GM12873 (cell line): ENCODE data around the gene CHMP4B.

ENCODE experiments used
- CTCF ChIP-seq: IDR thresholded peaks from 2 replicates; pipeline ENCODE4 v1.5.1; 2012; ENCODE audit warnings: low read depth, mild to moderate bottlenecking, moderate library complexity, low read length, control low read depth; ENCODE audit not compliant: insufficient read depth; ENCODE audit errors: missing control alignments

CHMP4B gene

DNA sequence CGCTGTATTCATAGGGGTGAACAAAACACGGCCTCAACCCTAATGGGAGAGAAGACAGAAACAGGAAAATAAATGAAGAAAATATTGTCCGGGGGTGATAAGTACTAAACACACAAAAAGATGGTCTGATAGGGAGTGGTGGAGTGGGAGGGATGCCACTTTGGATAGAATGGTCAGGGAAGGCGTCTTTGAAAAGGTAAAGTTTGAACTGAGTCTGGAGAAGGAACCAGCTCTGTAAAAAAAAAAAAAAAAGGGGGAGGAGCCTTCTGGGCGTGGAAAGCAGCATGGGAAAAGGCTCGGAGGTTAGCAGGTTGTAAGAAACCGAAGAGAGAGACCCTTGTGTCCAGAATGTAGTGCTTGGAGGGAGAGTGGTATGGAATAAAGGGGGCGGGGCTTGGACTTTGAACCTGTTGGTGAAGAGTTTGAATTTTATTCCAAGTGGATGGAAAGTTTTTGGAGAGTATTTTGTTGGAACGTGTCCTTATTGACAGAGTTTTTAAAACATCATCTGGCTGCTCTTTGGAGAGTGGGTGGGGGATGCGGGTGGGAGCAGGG is 1.8 kb downstream of the CHMP4B start:
- no peak for TF ChIP-seq CTCF

- no peak for TF ChIP-seq CTCF
Measured at GRCh38 chr20:33814238-33814712, 3.1 kb downstream of the CHMP4B start.

GRCh38 chr20:33815671-33816070 is 4.5 kb downstream of the CHMP4B start:
- TF ChIP-seq CTCF = no peak

DNA sequence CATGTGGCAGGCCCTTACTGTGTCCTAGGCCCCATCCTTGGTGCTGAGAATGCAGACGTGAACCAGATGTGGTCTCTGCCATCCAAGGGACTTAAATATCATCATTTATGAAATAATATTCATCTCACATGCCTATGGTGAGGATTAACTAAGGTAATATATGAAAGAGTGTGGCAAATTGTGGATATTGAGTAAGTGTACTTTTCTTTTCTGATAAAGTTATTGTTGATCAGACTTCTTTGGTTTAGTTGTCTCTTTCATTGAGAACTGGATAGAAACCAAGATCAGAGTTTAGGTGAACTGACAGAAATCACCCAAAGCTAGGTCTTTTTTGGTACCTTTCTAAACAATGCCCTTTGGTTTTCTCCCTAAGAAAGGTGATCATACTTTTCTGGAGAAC is 5.0 kb downstream of the CHMP4B start:
- no peak for TF ChIP-seq CTCF

- TF ChIP-seq CTCF = no peak
Measured at GRCh38 chr20:33817411-33817810, 6.3 kb downstream of the CHMP4B start.

DNA sequence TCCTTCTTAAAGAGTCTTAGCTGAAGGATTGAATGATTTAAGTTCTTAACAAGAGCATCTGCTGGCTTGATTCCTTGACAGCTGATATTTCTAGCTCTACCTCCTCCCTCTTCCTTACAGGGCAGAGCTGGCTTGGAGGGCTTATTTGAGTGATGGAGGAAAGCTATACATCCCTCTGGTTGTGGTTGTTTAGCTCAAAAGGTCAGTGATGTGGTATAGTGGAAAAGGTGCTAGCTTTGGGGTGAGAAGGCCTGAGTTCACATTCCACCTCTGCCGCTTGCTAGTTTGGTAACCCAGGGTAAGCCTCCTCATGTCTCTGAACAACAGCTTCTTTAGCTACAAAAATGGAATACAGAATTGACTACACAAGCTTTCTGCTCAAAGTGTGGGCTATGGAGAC is 8.3 kb downstream of the CHMP4B start:
- TF ChIP-seq CTCF = no peak

DNA sequence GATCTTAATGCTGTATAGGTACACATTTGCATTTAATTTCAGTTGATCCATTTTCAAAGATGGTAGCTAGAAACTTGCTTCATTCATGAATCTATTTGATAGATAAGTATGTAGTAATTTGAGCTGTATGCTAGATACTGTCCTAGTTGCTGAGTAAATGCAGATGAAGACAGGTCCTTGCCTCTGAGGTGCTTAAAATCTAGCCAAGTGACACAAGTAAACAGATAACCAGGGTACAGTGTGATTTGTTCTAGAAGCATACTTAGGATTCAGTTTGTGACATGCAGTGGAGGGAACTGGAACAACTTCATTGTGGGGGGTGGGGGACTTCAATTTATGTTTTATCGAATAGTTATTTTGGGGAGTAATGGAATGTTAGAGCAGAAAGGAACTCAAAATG is 9.2 kb downstream of the CHMP4B start:
- TF ChIP-seq CTCF = no peak

DNA sequence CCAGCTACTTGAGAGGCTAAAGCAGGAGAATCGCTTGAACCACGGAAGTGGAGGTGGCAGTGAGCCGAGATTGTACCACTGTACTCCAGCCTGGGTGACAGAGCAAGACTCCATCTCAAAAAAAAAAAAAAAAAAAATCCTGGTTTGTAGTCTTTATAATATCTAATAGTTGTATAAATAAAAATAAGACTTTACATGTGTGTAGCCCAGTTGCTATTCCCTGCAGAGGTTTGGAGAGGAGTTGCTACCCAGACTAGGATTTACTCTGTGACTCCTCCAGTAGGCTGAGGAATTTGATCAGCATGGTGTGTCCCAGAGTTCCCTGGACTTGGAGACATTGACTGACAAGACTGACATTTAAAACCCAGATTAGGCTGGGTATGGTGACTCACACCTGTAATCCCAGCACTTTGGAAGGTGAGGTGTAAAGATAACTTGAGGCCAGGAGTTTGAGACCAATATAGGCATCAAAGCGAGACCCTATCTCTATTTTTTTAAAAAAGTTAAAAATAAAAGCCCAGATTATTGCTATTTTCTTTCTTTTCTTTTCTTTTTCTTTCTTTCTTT is 10.2 kb downstream of the CHMP4B start:
- no peak for TF ChIP-seq CTCF
